Hematopoietic multipotent progenitor cell treated with erythropoietin and hydrocortisone succinate and interleukin-3 and kit ligand, for 15 days (in vitro differentiated cells): ENCODE measurements around the gene RNF182.
A peak's percentile ranks its signal among the peaks of the same experiment; 100 is the strongest.
"Not testable (repeated sequence)": the region's sequence is repeated elsewhere in the genome, so short reads cannot be mapped to it uniquely, and the experiment has no call there.

Experiments
- DNase-seq: peaks from one replicate; pipeline ENCODE4 v3.0.0-alpha.2; 2015; ENCODE audit warnings: low spot score

RNF182 gene

GRCh38 chr6:13965582-13966127 is 40.9 kb downstream of the RNF182 start:
- DNase-seq: no peak

GRCh38 chr6:13971303-13971702 is 46.6 kb downstream of the RNF182 start:
- DNase-seq: no peak

GRCh38 chr6:13972602-13973001 is 47.9 kb downstream of the RNF182 start:
- DNase-seq: not testable (repeated sequence)

- not testable (repeated sequence) for DNase-seq
Observed at GRCh38 chr6:13973422-13973821, 48.7 kb downstream of the RNF182 start.

- DNase-seq: no peak
Observed at GRCh38 chr6:13978102-13978640, 53.4 kb downstream of the RNF182 start.

GRCh38 chr6:13978787-13979186 is 54.0 kb downstream of the RNF182 start:
- DNase-seq: no peak

DNA sequence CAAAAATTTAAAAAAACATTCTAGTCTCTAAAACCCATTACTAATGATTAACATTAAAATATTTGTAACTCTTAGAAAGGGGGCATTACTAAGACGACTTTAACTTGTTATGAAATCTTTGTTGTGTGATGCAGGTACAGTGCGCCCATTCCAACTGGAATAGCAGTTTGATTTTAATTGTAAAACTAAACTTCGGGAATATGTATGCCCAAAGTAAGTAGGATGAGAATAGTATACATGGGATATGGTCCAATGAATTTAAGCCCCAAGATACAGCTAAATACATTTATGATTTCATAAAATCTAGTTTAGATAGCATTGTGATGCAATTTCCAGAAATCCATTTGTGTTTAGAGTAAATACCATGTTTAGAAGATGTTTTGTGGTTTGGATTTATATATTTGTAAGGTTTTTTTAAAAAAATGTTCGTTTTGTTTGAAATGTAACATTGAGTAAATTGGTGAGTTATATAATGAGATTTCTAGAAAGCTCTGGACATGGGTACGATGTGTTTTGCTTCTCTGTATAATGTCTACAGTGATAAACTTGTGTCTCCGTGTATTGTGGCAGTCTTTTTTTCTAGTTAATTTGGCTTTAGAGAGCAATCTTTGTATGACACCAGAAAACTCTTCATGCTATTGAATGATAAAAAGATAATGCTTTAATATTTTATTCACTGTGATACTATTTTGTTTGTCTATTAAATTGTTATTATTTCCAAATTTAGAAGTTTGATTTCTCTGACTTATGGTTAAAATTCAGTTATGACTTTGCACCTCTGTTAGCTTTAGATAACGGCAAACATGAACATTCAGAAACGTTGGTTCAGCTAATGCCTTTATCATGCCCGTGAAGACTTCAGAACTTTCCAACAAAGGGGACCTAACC is 54.8 kb downstream of the RNF182 start:
- DNase-seq: peak; percentile 42

DNA sequence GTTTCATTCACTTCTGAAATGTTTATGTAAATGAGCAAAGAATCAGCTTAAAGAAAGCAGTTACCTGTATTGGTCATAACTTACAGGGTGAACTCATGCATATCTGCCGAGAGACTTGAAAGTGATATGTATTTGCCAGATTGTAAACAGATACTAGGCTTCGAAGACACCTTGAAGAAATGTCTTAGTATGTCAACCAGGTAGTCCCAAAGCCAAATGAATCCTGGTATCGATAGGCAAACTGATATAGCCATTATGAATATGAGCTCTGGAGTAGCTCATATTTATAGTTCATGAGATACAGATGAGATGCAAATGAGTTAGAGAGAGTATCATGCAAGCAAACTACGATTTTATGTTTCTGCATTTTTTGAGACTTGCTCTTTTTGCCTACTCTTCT is 55.8 kb downstream of the RNF182 start:
- DNase-seq: no peak

- no peak for DNase-seq
Observed at GRCh38 chr6:13985663-13986325, 61.0 kb downstream of the RNF182 start.

GRCh38 chr6:13986700-13987399 is 62.1 kb downstream of the RNF182 start:
- DNase-seq: no peak

DNA sequence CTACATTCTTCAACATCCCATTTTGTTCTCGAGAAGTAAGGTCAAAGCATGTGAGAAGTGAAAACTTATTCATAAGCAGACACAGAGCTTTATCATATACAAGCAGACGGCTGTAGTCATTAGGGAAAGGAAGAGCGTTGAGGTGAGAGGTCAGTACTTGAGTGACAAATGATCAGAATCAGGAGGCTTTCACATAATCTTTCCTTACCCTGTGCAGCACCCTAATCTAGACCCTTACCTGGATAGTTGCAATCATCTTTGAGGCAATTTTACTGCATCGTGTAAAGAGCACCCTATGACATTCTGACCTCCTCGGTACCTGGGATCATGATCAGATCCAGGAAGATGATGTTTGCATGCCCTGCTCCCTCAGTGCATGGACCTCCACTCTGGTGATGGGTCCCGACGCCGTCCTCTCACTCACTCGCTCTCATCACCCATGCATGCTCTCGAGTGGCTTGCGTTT is 62.7 kb downstream of the RNF182 start:
- no peak for DNase-seq

DNA sequence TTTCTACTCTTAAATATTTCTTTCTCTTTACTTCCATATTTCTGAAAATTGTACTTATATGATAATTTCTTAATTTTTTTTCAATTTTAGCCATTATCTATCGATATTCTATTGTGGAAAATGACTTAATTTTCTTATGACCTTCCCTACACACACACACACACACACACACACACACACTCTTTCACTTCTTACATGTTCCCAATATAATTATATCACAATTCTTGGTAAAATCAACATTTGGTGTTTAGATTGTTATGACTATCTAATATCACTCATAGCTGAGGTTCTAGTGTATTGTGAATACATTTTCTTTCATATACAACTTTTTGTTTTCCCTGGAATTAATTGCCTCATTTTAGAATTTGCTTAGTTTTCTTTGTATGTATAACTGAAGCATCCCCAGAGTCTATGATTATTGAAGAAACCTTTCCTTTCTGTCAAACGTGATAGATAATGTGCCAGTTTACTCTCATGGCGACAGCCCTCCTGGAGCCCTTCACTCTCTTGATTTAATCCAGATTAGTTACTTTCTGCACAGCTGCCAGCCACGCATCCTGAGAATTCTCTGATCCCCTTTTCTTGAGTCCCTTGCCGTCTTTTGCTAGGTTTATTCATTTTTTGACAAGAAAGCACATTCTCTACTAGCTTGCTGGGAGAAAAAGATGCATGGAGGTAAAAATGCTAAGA is 63.4 kb downstream of the RNF182 start:
- no peak for DNase-seq

DNA sequence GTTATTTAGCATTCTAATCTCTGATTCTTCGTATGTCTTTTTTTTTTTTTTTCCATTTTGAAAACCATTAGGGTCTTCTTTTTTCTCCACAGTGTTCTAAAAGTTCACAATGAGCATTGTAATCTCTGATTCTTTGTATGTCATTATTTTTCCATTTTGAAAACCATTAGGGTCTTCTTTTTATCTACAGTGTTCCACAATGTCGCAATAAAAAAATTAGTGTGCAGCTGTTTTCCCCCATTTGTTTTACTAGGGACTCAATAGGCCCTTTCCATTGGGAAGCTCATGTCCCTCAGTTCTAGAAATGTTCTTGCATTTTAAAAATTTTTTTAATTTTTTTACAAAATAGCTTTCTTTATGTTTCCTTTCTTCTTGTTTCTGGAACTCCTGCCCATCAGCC is 64.2 kb downstream of the RNF182 start:
- DNase-seq: no peak

DNA sequence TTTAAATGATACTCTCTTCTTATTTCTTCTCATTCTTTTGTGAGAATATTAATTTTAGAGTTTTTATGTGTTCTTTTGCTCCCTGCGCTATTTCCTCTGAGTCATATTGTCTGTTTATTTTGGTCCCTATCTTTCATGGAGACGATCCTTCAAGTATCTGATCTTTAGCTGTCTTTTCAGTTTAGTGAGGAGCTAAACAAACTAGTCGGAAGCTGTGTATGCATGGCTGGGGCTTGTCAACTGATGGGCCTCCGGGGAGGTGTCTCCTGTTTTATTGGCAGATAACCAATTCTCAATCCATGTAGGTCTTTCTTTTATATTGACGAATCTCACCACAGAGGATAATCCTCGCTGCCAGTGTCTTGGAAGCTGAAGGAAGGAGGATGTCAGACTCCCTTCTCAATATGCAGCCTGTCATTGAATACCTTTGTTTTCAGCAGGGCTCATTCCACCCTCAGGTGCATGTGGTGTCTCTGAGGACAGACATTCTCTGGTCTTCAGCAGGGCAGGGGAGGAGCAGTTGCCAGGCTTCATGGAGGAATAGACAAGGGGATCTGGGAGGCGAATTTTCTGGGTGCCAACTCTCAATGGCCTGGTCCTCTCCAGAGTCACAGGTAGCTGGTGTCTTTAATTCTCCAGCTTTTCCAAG is 64.9 kb downstream of the RNF182 start:
- no peak for DNase-seq

DNA sequence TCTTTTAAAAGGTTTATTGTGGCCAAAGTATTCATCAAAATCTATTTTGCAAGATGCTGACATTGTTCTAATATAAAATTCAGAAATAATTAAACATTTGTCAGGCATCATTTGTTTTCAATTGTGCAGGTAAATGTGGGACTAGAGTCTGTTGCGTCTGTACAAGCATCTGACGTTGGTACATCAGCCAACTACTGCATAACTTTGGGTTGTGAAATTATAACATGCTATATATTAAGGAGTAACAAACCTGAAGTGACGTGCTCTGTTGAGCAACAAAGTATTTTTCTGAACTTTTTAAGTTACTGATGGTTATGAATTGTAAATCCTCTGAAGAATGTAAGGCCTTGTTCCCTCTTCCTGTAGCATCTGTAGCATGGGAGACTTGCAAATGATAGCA is 66.0 kb downstream of the RNF182 start:
- no peak for DNase-seq

DNA sequence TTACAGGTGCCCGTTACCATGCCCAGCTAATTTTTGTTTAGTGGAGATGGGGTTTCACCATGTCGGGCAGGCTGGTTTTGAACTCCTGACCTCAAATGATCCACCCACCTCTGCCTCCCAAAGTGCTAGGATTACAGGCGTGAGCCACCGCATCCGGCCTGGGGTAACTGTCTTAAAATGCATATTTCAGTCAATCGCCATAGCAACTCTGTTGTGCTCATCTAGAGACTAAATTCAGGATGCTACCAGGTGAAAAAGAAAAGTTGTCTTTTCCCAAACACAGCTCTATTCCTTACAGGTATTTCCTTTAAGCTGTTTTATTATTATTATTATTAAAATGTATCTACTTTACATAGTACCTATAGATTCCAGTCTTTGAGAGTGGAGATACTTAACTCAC is 66.6 kb downstream of the RNF182 start:
- DNase-seq: no peak

DNA sequence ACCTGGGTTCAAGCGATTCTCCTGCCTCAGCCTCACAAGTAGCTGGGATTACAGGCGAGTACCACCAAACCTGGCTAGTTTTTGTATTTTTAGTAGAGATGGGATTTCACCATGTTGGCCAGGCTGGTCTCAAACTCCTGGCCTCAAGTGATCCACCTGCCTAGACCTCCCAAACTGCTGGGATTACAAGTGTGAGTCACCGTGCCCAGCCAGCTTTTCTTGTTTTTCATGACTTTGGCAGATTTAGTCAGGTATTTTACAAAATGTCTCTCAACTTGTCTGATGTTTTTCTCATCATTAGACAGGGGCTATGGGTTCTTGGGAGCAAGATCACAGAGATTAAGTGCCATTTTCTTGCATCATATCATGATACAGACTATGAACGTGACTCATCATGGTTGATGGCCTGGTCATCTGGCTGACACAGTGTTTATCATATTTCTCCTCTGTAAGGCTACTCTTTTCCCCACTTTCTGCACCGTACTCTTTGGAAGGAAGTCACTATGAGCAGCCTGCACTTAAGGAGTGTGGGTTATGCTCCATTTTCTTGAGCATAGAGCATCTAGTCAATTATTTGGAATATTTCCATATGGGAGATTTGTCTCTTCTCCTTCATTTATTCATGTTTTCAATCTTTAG is 67.8 kb downstream of the RNF182 start:
- DNase-seq: no peak

GRCh38 chr6:13993416-13993815 is 68.7 kb downstream of the RNF182 start:
- no peak for DNase-seq

DNA sequence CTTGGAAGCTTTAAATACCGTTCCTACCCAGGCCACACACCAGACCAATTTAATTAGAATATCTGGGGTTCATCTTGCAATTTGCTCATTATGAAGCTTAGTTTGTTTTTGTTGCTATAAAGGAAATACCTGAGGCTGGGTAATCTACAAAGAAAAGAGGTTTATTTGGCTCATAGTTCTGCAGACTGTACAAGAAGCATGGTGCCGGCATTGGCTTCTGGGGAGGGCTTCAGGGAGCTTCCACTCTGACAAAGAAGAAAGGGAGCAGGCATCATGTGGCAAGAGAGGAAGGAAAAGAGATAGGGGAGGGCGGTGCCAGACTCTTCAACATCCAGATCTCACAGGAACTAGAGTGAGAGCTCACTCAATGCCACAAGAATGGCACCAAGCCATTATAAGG is 73.6 kb downstream of the RNF182 start:
- no peak for DNase-seq

GRCh38 chr6:14000901-14001300 is 76.1 kb downstream of the RNF182 start:
- DNase-seq: no peak
